Esophagus squamous epithelium (tissue), 5 donors: ENCODE results near the gene TFDP3. TPM values are rescaled to one million over a fixed set of nuclear protein-coding genes. Genes with fewer than 3 reads are reported as not detected.

ENCODE experiments used
- DNase-seq: peaks from one replicate; lab custom pipeline; 2025; lab: John Stamatoyannopoulos, UW
- H3K27ac ChIP-seq, 4 donors: fragments of 200-600 bp; sonication (generic); one replicate each; pipeline ENCODE4 v1.5.1; 2016 to 2019; ENCODE audit warnings: mild to moderate bottlenecking in 1 of 4
- H3K27me3 ChIP-seq, 4 donors: fragments of 200-600 bp; sonication (generic); 1 replicate in 3 of 4; 2 replicates in 1 of 4; pipeline versions ENCODE4 v1.5.1 to v1.6.0; 2017 to 2021; ENCODE audit warnings: antibody characterized with exemption in 1 of 4
- H3K36me3 ChIP-seq, 3 donors: fragments of 200-600 bp; sonication (generic); one replicate each; pipeline ENCODE4 v1.5.1; 2016 to 2019
- H3K4me1 ChIP-seq, 3 donors: fragments of 200-600 bp; sonication (generic); one replicate each; pipeline ENCODE4 v1.5.1; 2017 to 2019
- H3K4me3 ChIP-seq, 4 donors: fragments of 200-600 bp; sonication (generic); 1 replicate in 3 of 4; 2 replicates in 1 of 4; pipeline ENCODE4 v1.5.1; 2016 to 2019; ENCODE audit warnings: mild to moderate bottlenecking in 2 of 4, moderate library complexity in 1 of 4
- H3K9me3 ChIP-seq, 3 donors: fragments of 200-600 bp; sonication (generic); one replicate each; pipeline ENCODE4 v1.5.1; 2016 to 2019
- CTCF ChIP-seq, 6 experiments: fragments of 450-650 bp in 4 of 6; fragments of 200-600 bp in 2 of 6; sonication (generic) in 2 of 6; IDR thresholded peaks; one replicate each; pipeline ENCODE4 v1.5.1; 2016 to 2019; ENCODE audit warnings: antibody characterized with exemption in 6 of 6, mild to moderate bottlenecking in 4 of 6, moderate library complexity in 4 of 6
- POLR2A ChIP-seq, 4 donors: fragments of 450-650 bp; IDR thresholded peaks; one replicate each; pipeline ENCODE4 v1.6.1; 2017; ENCODE audit warnings: antibody characterized with exemption in 4 of 4, mild to moderate bottlenecking in 4 of 4, moderate library complexity in 3 of 4
- WGBS, 2 donors: methylation state at CpG; one replicate each; pipeline ENCODE4 v1.1.5; 2018; 5-methylcytosine and 5-hydroxymethylcytosine counted together
- intact Hi-C: fragments of 100-400 bp; cut with DNase I; formaldehyde crosslinking; loops from one replicate; pipeline ENCODE4 v1.15.0; 2022
- total RNA-seq, 4 donors: library from RNA; depleted of rRNA; stranded (reverse); fragments of >200 nt; gene quantifications; one replicate each; pipeline ENCODE4 v1.1.0, GENCODE V29; 2016
- donor health status: DM: yes; HTN: yes; CAD: no.

The TFDP3 gene
- total RNA-seq, 4 donors from 2014 or later = not detected

DNA sequence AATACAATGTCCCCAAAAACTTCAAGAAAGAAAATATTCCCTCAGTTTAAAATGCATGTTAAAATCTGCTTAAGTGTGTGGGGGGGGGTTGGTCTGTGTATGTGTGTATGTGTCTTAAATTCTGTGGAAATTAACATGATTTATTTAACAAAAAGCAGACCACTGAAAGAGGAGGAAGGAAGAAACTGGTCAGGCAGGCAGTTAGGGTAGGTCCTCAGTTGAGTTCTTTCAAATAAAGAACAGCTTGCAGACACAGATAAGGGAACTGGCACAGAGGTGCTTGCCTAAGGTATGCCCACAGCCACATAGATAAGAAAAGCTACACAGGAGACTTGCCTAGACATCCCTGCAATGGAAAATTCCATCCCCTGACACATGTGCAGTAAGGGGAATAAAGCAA, 28.8 kb upstream of the TFDP3 start:
- Histone ChIP-seq H3K4me3 (no peak overlapping the region), H3K9me3 (peaks cover 3 to 18% (median 17%) of the 10 kb centered on the region in 3 donors), H3K4me1 (no peaks in the 10 kb centered on the region), H3K36me3 (no peaks in the 10 kb centered on the region), H3K27me3 (no peaks in the 10 kb centered on the region), H3K27ac (no peak overlapping the region)
- intact Hi-C loops = no loop called here
- no peak for TF ChIP-seq CTCF (IDR thresholded peaks at IDR 0.05)
- TF ChIP-seq POLR2A (IDR thresholded peaks at IDR 0.05) = no peak
- DNase-seq = no peak

DNA sequence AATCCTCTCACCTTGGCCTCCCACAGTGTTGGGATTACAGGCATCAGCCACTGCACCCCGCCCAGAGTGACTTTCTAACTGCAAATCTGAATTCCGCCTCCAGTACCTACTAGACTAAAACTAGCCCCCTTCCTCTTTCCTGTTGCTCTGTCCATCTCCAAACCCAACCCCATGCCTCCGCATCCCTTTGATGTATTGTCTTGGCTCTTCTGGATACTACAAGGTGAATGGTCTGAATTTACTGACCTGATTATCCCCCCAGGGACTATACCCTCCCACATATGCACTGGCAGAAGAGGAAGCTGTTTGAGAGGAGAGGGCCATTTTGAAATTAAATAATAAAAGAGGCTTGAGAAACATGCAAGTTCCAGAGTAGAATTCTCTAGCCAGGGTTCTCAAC, 17.7 kb upstream of the TFDP3 start:
- TF ChIP-seq POLR2A (IDR thresholded peaks at IDR 0.05) = no peak
- no peak for TF ChIP-seq CTCF (IDR thresholded peaks at IDR 0.05)
- DNase-seq = no peak
- Histone ChIP-seq H3K36me3 (no peaks in the 10 kb centered on the region), H3K27me3 (no peaks in the 10 kb centered on the region), H3K27ac (no peak overlapping the region), H3K4me1 (no peaks in the 10 kb centered on the region), H3K4me3 (no peak overlapping the region), H3K9me3 (no peaks in the 10 kb centered on the region)
- intact Hi-C loops = no loop called here
- 89 to 93% methylated on average over 3 of the region's 3 CpGs for WGBS, 2 donors

GRCh38 chrX:133232331-133232730, 14.2 kb upstream of the TFDP3 start:
- WGBS, 2 donors = 20 to 23% methylated on average over 1 of the region's 1 CpG

DNA sequence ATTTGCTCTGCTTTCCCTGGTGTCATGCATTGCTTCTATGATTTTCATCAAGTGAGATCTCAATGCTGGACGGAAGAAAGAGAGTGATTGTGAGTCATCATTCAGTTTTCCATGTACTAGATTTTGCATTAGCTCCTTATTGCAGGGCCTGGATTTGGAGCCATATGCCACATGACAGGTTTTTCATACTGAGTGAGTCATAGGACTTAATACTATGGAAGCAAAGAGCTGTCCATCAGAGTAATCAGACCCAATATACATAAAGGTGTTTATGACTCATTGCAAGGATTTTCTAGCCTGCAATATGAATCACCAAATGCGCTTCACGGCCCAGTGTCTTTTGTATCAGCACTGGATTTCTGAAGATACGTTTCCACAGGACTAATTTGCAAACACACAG, 11.2 kb upstream of the TFDP3 start:
- no peak for DNase-seq
- Histone ChIP-seq H3K27me3 (no peaks in the 10 kb centered on the region), H3K27ac (no peak overlapping the region), H3K4me1 (peaks cover 0 to 13% (median 0%) of the 10 kb centered on the region in 3 donors), H3K9me3 (no peaks in the 10 kb centered on the region), H3K36me3 (no peaks in the 10 kb centered on the region), H3K4me3 (no peak overlapping the region)
- TF ChIP-seq POLR2A (IDR thresholded peaks at IDR 0.05) (no peak), CTCF (IDR thresholded peaks at IDR 0.05) (no peak)
- intact Hi-C loops = no loop called here
- WGBS, 2 donors = 21 to 37% methylated on average over 4 of the region's 4 CpGs

More at GRCh38 chrX:133232331-133232730, 14.2 kb upstream of the TFDP3 start:
- TF ChIP-seq CTCF (IDR thresholded peaks at IDR 0.05) (no peak), POLR2A (IDR thresholded peaks at IDR 0.05) (no peak)
- Histone ChIP-seq H3K27ac (no peak overlapping the region), H3K9me3 (no peaks in the 10 kb centered on the region), H3K4me1 (peaks cover 0 to 13% (median 0%) of the 10 kb centered on the region in 3 donors), H3K36me3 (no peaks in the 10 kb centered on the region), H3K27me3 (no peaks in the 10 kb centered on the region), H3K4me3 (no peak overlapping the region)
- intact Hi-C loops = no loop called here
- no peak for DNase-seq

GRCh38 chrX:133215747-133216146, 2.4 kb downstream of the TFDP3 start:
- Histone ChIP-seq H3K27ac (no peak overlapping the region), H3K27me3 (no peaks in the 10 kb centered on the region), H3K9me3 (no peaks in the 10 kb centered on the region), H3K4me1 (no peaks in the 10 kb centered on the region), H3K36me3 (no peaks in the 10 kb centered on the region), H3K4me3 (no peak overlapping the region)
- intact Hi-C loops = no loop called here
- peak in 1 of 6 experiments; percentile 21 for TF ChIP-seq CTCF (IDR thresholded peaks at IDR 0.05)
- no peak for TF ChIP-seq POLR2A (IDR thresholded peaks at IDR 0.05)
- no peak for DNase-seq
- 79 to 100% methylated on average over 1 of the region's 1 CpG for WGBS, 2 donors
